HUES6 (cell line): Measurements from ENCODE around the gene SDF2.

Source experiments
- H3K27ac ChIP-seq: 2 replicates; pipeline ENCODE4 v1.7.0; 2013; ENCODE audit warnings: low read depth, mild to moderate bottlenecking, low read length, inconsistent platforms
- H3K27me3 ChIP-seq: 2 replicates; pipeline ENCODE4 v1.6.1; 2013; ENCODE audit warnings: low read length; ENCODE audit not compliant: control insufficient read depth, insufficient read depth
- H3K36me3 ChIP-seq: 2 replicates; pipeline ENCODE4 v1.6.1; 2013; ENCODE audit warnings: low read length; ENCODE audit not compliant: control insufficient read depth, insufficient read depth
- H3K4me1 ChIP-seq: 2 replicates; pipeline ENCODE4 v1.6.1; 2013; ENCODE audit warnings: low read length; ENCODE audit not compliant: control insufficient read depth, insufficient read depth
- H3K4me3 ChIP-seq: 2 replicates; pipeline ENCODE4 v1.5.1; 2013; ENCODE audit warnings: low read depth, low read length
- H3K9ac ChIP-seq: one replicate; pipeline ENCODE4 v1.6.1; 2013; ENCODE audit warnings: mild to moderate bottlenecking, low read length
- H3K9me3 ChIP-seq: 2 replicates; pipeline ENCODE4 v1.6.1; 2013; ENCODE audit warnings: low read depth, low read length; ENCODE audit not compliant: control insufficient read depth, insufficient read depth

Gene SDF2, protein sequence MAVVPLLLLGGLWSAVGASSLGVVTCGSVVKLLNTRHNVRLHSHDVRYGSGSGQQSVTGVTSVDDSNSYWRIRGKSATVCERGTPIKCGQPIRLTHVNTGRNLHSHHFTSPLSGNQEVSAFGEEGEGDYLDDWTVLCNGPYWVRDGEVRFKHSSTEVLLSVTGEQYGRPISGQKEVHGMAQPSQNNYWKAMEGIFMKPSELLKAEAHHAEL

GRCh38 chr17:28661635-28662526, at the start of gene SDF2, which contains the start of gene SUPT6H:
Gene SDF2 (minus strand): TSS chr17:28661906. CDS start chr17:28661876, 30 bp downstream.
Gene SUPT6H (plus strand): TSS chr17:28662205. CDS start chr17:28673402, 11,197 bp downstream.
- peaks cover 5% of the 10 kb centered on the region; the same call in 1 of the 2 replicates for H3K4me1 ChIP-seq
- peak within 1 kb of the TSS; percentile 95 for H3K9ac ChIP-seq
- H3K9me3 ChIP-seq = peaks cover 24% of the 10 kb centered on the region
- H3K36me3 ChIP-seq = peaks cover 45% of the 10 kb centered on the region
- peak within 1 kb of the TSS; percentile 98 for H3K4me3 ChIP-seq
- H3K27ac ChIP-seq = peak within 1 kb of the TSS; percentile 88
- H3K27me3 ChIP-seq = no peaks in the 10 kb centered on the region

GRCh38 chr17:28710861-28711722, 49.4 kb upstream of the SDF2 start:
- Histone ChIP-seq H3K9me3 (no peaks in the 10 kb centered on the region), H3K4me3 (peak overlapping the region; percentile 82), H3K9ac (peak overlapping the region; percentile 90), H3K36me3 (peaks cover 34% of the 10 kb centered on the region), H3K27me3 (no peaks in the 10 kb centered on the region), H3K4me1 (peaks cover 20% of the 10 kb centered on the region), H3K27ac (peak overlapping the region; percentile 90)

GRCh38 chr17:28707339-28707720, 45.6 kb upstream of the SDF2 start:
- Histone ChIP-seq H3K9ac (no peak overlapping the region), H3K9me3 (no peaks in the 10 kb centered on the region), H3K27me3 (no peaks in the 10 kb centered on the region), H3K4me1 (peaks cover 9% of the 10 kb centered on the region), H3K4me3 (no peak overlapping the region), H3K36me3 (peaks cover 35% of the 10 kb centered on the region), H3K27ac (no peak overlapping the region)

GRCh38 chr17:28706471-28707338, 45.0 kb upstream of the SDF2 start:
- no peaks in the 10 kb centered on the region for H3K27me3 ChIP-seq
- no peak overlapping the region for H3K9ac ChIP-seq
- H3K4me3 ChIP-seq = no peak overlapping the region
- H3K4me1 ChIP-seq = peaks cover 8% of the 10 kb centered on the region
- H3K27ac ChIP-seq = no peak overlapping the region
- H3K9me3 ChIP-seq = no peaks in the 10 kb centered on the region
- H3K36me3 ChIP-seq = peaks cover 42% of the 10 kb centered on the region

DNA sequence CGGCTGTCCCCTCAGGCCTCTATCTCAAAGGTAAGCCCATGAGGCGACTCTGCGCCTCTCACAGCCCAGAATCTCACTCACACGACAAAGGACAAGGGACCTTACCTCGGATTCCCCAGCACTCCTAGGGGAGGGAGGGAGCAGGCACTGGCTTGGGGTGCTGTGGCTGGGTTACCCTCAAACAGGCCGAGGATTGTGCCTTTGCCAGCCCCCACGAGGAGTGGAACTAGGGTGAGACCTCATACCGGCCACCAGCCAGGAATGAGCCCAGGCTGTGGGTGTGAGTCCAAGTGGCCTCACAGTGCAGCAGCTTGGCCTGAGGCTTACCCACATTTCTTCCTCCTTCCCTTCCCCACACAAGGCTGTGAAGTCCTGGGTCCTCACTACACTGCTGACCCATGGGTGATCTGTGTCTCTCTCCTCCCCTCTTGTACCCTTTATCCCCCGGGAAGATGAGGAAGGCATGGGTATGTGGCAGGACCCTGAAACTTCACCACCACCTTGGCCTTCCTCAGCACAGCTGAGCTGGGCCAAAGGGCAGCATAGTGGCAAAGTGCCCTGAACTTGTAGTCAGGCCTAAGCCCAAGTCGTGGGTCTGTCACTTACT, 44.1 kb upstream of the SDF2 start:
- no peak overlapping the region for H3K27ac ChIP-seq
- H3K9ac ChIP-seq = no peak overlapping the region
- H3K4me1 ChIP-seq = peaks cover 8% of the 10 kb centered on the region

GRCh38 chr17:28705074-28705659, 43.5 kb upstream of the SDF2 start:
- Histone ChIP-seq H3K4me1 (peaks cover 8% of the 10 kb centered on the region), H3K9me3 (no peaks in the 10 kb centered on the region), H3K27me3 (no peaks in the 10 kb centered on the region), H3K36me3 (peaks cover 57% of the 10 kb centered on the region), H3K27ac (no peak overlapping the region), H3K9ac (no peak overlapping the region), H3K4me3 (no peak overlapping the region)

More for the DNA sequence above, 44.1 kb upstream of the SDF2 start:
- peaks cover 50% of the 10 kb centered on the region for H3K36me3 ChIP-seq
- H3K27me3 ChIP-seq = no peaks in the 10 kb centered on the region
- no peaks in the 10 kb centered on the region for H3K9me3 ChIP-seq
- H3K4me3 ChIP-seq = no peak overlapping the region

DNA sequence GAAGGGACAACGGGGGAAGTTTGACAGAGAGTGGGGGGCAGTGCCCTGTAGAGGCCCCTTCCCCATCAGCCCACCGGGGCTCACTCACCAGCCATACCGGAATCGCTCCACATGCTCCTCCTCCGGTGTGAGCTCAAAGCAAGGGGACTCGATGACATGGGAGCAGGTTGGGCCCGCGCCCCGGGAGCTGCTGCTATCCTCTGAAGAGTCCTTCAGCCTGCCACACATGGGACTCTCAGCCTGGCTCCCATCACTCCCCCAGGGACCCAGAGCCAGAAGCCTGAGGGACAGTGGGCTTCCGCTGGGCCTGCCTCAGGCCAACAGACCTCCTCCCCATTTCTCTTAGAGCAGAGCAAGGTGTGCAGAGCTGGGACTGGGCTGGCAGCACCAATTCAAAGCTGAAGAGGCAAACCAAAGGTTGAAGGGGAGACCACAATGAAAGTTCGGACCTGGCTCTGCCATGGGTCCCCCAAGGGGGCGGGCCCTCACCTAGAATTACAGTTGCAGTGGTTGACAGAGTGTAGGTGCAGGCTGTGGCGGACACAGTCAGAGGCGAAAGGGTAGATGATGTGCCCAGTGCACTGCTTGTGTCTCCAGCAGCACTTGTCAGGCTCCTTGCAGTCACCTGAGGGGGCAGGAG, 42.6 kb upstream of the SDF2 start:
- no peaks in the 10 kb centered on the region for H3K27me3 ChIP-seq
- no peaks in the 10 kb centered on the region for H3K9me3 ChIP-seq
- H3K36me3 ChIP-seq = peaks cover 65% of the 10 kb centered on the region
- peaks cover 8% of the 10 kb centered on the region for H3K4me1 ChIP-seq
- no peak overlapping the region for H3K27ac ChIP-seq
- no peak overlapping the region for H3K9ac ChIP-seq
- H3K4me3 ChIP-seq = no peak overlapping the region

DNA sequence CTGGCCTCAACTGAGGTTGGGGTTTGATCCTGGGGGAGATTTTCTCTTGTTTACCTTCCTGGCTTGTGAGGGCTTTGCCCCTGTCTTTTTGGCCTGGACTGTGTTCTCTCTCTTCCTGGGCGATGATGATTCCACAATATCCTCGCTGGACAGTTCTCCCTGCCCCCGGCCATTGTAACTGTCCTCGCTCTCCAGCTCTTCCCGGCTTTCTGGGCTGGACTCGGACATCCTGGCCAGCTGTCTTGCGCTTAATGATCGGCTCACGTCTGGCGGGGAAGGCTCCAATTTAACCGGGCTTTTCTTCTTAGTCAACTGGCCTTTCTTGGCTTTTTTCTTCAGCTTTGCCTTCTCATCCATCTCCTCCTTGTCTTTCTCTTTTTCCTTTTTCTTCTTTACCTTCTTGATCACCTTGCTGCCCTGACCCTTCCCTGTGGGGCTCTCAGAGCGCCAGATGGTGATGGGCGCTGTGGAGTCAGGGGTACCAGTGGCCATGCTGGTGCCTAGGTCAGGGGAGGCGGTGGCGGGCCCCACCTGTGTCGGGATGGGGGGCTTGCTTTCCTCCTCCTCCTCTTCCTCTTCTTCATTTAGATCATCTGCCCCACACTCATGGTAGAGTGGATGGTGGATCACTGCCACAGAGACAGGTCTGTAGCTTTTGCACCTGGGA, 42.0 kb upstream of the SDF2 start:
- H3K9ac ChIP-seq = no peak overlapping the region

DNA sequence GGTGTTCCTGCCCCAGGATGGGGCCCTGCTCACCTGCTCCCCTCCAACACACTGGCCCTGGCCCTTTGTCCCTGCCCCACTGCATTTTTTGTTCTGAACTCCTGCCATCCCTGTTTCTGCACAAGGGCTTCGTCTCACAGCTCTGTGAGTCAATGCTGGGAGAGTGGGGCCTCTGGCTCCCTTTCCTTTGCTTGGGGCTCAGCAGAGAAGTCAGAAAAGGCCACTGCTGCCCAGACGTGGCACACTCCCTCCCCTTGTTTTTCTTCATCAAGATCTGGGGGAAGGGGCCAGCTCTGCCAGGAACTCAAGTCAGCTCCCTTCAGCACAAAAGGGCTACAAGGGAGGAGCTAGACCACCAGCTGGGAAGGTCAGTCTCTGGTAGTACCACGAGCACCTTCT, 41.0 kb upstream of the SDF2 start:
- Histone ChIP-seq H3K4me1 (peaks cover 8% of the 10 kb centered on the region), H3K4me3 (no peak overlapping the region), H3K9me3 (no peaks in the 10 kb centered on the region), H3K36me3 (peaks cover 81% of the 10 kb centered on the region), H3K27me3 (no peaks in the 10 kb centered on the region), H3K9ac (no peak overlapping the region), H3K27ac (no peak overlapping the region)

More for the DNA sequence above, 42.0 kb upstream of the SDF2 start:
- no peak overlapping the region for H3K4me3 ChIP-seq
- peaks cover 72% of the 10 kb centered on the region for H3K36me3 ChIP-seq
- no peaks in the 10 kb centered on the region for H3K9me3 ChIP-seq
- H3K27me3 ChIP-seq = no peaks in the 10 kb centered on the region
- H3K4me1 ChIP-seq = peaks cover 8% of the 10 kb centered on the region
- no peak overlapping the region for H3K27ac ChIP-seq
